HEK293T (cell line): ENCODE data around the gene CCP110.

Source experiments
- CTCF ChIA-PET: fragments of 350-600 bp; formaldehyde crosslinking; extraction: SDS; loops from one replicate; lab custom pipeline; 2021; ENCODE audit warnings: antibody characterized with exemption, inconsistent platforms; lab: Yijun Ruan, JAX
- POLR2A ChIA-PET: fragments of 350-600 bp; formaldehyde crosslinking; extraction: SDS; loops from one replicate; lab custom pipeline; 2020; ENCODE audit warnings: antibody characterized with exemption, inconsistent platforms; lab: Yijun Ruan, JAX
- DNase-seq: peaks from one replicate; pipeline ENCODE4 v3.0.0; 2012; ENCODE audit warnings: mixed read lengths; ENCODE audit errors: extremely low spot score
- ARNT ChIP-seq: fragments of 450-650 bp; IDR thresholded peaks from 2 replicates; pipeline ENCODE4 v1.6.1; 2017; ENCODE audit warnings: mild to moderate bottlenecking
- BHLHE40 ChIP-seq: fragments of 450-650 bp; IDR thresholded peaks from 2 replicates; pipeline ENCODE4 v1.6.1; 2016; ENCODE audit warnings: mild to moderate bottlenecking, moderate library complexity, borderline replicate concordance
- CTBP1 ChIP-seq: fragments of 450-650 bp; IDR thresholded peaks from 2 replicates; pipeline ENCODE4 v1.6.1; 2016; ENCODE audit warnings: borderline replicate concordance
- ELF4 ChIP-seq: fragments of 450-650 bp; IDR thresholded peaks from 2 replicates; pipeline ENCODE4 v1.6.1; 2017; ENCODE audit warnings: antibody characterized with exemption
- FOXA1 ChIP-seq: fragments of 450-650 bp; IDR thresholded peaks from 2 replicates; pipeline ENCODE4 v1.6.1; 2016; ENCODE audit warnings: mild to moderate bottlenecking
- FOXK2 ChIP-seq: fragments of 450-650 bp; IDR thresholded peaks from 2 replicates; pipeline ENCODE4 v1.6.1; 2016; ENCODE audit warnings: mild to moderate bottlenecking
- FOXM1 ChIP-seq: fragments of 450-650 bp; IDR thresholded peaks from 2 replicates; pipeline ENCODE4 v1.6.1; 2017; ENCODE audit warnings: mild to moderate bottlenecking, borderline replicate concordance
- HDGF ChIP-seq: fragments of 450-650 bp; IDR thresholded peaks from 2 replicates; pipeline ENCODE4 v1.6.1; 2017; ENCODE audit warnings: antibody characterized with exemption, borderline replicate concordance
- L3MBTL2 ChIP-seq: fragments of 450-650 bp; conservative IDR thresholded peaks from 2 replicates; pipeline ENCODE4 v1.6.1; 2016; ENCODE audit warnings: mild to moderate bottlenecking
- LEF1 ChIP-seq: fragments of 450-650 bp; IDR thresholded peaks from 2 replicates; pipeline ENCODE4 v1.6.1; 2017; ENCODE audit warnings: mild to moderate bottlenecking, borderline replicate concordance
- NFRKB ChIP-seq: fragments of 450-650 bp; IDR thresholded peaks from 2 replicates; pipeline ENCODE4 v1.6.1; 2016; ENCODE audit warnings: mild to moderate bottlenecking, moderate library complexity
- PKNOX1 ChIP-seq: fragments of 450-650 bp; IDR thresholded peaks from 2 replicates; pipeline ENCODE4 v1.6.1; 2016
- SP1 ChIP-seq: fragments of 450-650 bp; IDR thresholded peaks from 2 replicates; pipeline ENCODE4 v1.6.1; 2017
- SUZ12 ChIP-seq: fragments of 450-650 bp; IDR thresholded peaks from 2 replicates; pipeline ENCODE4 v1.6.1; 2016; ENCODE audit warnings: mild to moderate bottlenecking
- TARDBP ChIP-seq: fragments of 450-650 bp; IDR thresholded peaks from 2 replicates; pipeline ENCODE4 v1.6.1; 2016
- ZNF384 ChIP-seq: fragments of 450-650 bp; IDR thresholded peaks from 2 replicates; pipeline ENCODE4 v1.6.1; 2016

The CCP110 gene

GRCh38 chr16:19488213-19488640 lies 35.5 kb upstream of the CCP110 start:
- ChIA-PET POLR2A (no interaction called here), CTCF (no interaction called here)
- TF ChIP-seq ELF4, result no peak
- no peak for TF ChIP-seq CTBP1
- no peak for TF ChIP-seq BHLHE40
- TF ChIP-seq FOXA1, result no peak
- TF ChIP-seq SP1, result no peak
- no peak for TF ChIP-seq FOXK2
- no peak for TF ChIP-seq SUZ12
- TF ChIP-seq TARDBP, result no peak
- TF ChIP-seq NFRKB, result no peak
- no peak for TF ChIP-seq FOXM1
- TF ChIP-seq PKNOX1, result no peak
- no peak for TF ChIP-seq LEF1
- TF ChIP-seq L3MBTL2, result no peak
- DNase-seq, result no peak

GRCh38 chr16:19490619-19491018 lies 33.1 kb upstream of the CCP110 start:
- TF ChIP-seq L3MBTL2 (no peak), NFRKB (no peak), CTBP1 (no peak), ELF4 (no peak), PKNOX1 (no peak), FOXM1 (no peak), LEF1 (no peak), ARNT (no peak), ZNF384 (no peak), FOXA1 (no peak), FOXK2 (no peak), HDGF (no peak), SP1 (no peak), BHLHE40 (no peak), TARDBP (no peak), SUZ12 (no peak)
- ChIA-PET CTCF (no interaction called here), POLR2A (no interaction called here)
- no peak for DNase-seq

GRCh38 chr16:19497176-19497575 lies 26.6 kb upstream of the CCP110 start:
- ChIA-PET CTCF (no interaction called here), POLR2A (no interaction called here)
- DNase-seq, result no peak
- TF ChIP-seq ZNF384 (no peak), ARNT (no peak), ELF4 (no peak), BHLHE40 (no peak), FOXM1 (no peak), HDGF (no peak), TARDBP (no peak), L3MBTL2 (no peak), FOXK2 (no peak), NFRKB (no peak), SP1 (no peak), CTBP1 (no peak), SUZ12 (no peak)

GRCh38 chr16:19499006-19499405 lies 24.7 kb upstream of the CCP110 start:
- CTCF ChIA-PET, result no interaction called here
- TF ChIP-seq SUZ12 (no peak), L3MBTL2 (no peak), BHLHE40 (no peak), TARDBP (no peak), FOXK2 (no peak), NFRKB (no peak), PKNOX1 (no peak), CTBP1 (no peak), ELF4 (no peak), LEF1 (no peak), HDGF (no peak), SP1 (no peak), FOXA1 (no peak)
- no peak for DNase-seq
- POLR2A ChIA-PET, result no interaction called here

- DNase-seq, result no peak
- POLR2A ChIA-PET, result no interaction called here
- CTCF ChIA-PET, result no interaction called here
- no peak for TF ChIP-seq FOXM1
- no peak for TF ChIP-seq BHLHE40
- no peak for TF ChIP-seq SP1
- no peak for TF ChIP-seq FOXA1
- no peak for TF ChIP-seq LEF1
- TF ChIP-seq L3MBTL2, result no peak
- no peak for TF ChIP-seq TARDBP
- TF ChIP-seq FOXK2, result no peak
- TF ChIP-seq ZNF384, result no peak
- TF ChIP-seq ARNT, result no peak
- TF ChIP-seq NFRKB, result no peak
- TF ChIP-seq CTBP1, result no peak
- TF ChIP-seq PKNOX1, result no peak
- no peak for TF ChIP-seq ELF4
- TF ChIP-seq HDGF, result no peak
- no peak for TF ChIP-seq SUZ12
Measured at GRCh38 chr16:19499481-19499880, 24.3 kb upstream of the CCP110 start.
